WTC11 (cell line): ENCODE results near the gene BICD1. TPM values are rescaled to one million over a fixed set of nuclear protein-coding genes. Genes with fewer than 3 reads are reported as not detected.

Experiments used
- ATAC-seq: fragments of 200-7000 bp; cut with Tn5 transposase; 2 replicates; pipeline ENCODE4 v1.10.0; 2021; ENCODE audit warnings: mild to moderate bottlenecking, moderate library complexity
- CTCF ChIA-PET: fragments of 300-600 bp; sonication (Branson Sonifier 250); formaldehyde crosslinking; loops from one replicate; lab custom pipeline; 2021; ENCODE audit warnings: antibody characterized with exemption; lab: Charles Lee
- POLR2A ChIA-PET: fragments of 350-600 bp; sonication (Branson Sonifier 250); formaldehyde crosslinking; loops from one replicate; lab custom pipeline; 2021; ENCODE audit warnings: antibody characterized with exemption; lab: Charles Lee
- DNase-seq: peaks from one replicate; pipeline ENCODE4 v3.0.0; 2021; ENCODE audit warnings: low spot score
- H3K27ac Mint-ChIP-seq: 2 replicates; pipeline ENCODE4 v1.8.0; 2021; ENCODE audit warnings: mixed read lengths
- H3K27me3 Mint-ChIP-seq: 2 replicates; pipeline ENCODE4 v1.8.0; 2021; ENCODE audit warnings: low read depth, mild to moderate bottlenecking, moderate library complexity, mixed read lengths
- H3K36me3 Mint-ChIP-seq: 2 replicates; pipeline ENCODE4 v1.8.0; 2021; ENCODE audit warnings: mixed read lengths
- H3K4me1 Mint-ChIP-seq: 2 replicates; pipeline ENCODE4 v1.8.0; 2022; ENCODE audit warnings: mixed read lengths
- H3K4me3 Mint-ChIP-seq: 2 replicates; pipeline ENCODE4 v1.8.0; 2021; ENCODE audit warnings: mild to moderate bottlenecking, moderate library complexity, mixed read lengths
- H3K9me3 Mint-ChIP-seq: 2 replicates; pipeline ENCODE4 v1.8.0; 2021; ENCODE audit warnings: mixed read lengths
- ATF6 ChIP-seq: sonication (generic); formaldehyde crosslinking; IDR thresholded peaks from 2 replicates; pipeline ENCODE4 v1.8.1; 2023; ENCODE audit warnings: mild to moderate bottlenecking, missing genetic modification reagents
- CBFB ChIP-seq: sonication (generic); formaldehyde crosslinking; IDR thresholded peaks from 2 replicates; pipeline ENCODE4 v1.8.1; 2022; ENCODE audit warnings: mild to moderate bottlenecking, low read depth, missing genetic modification reagents
- CTCF ChIP-seq: fragments of 200-600 bp; IDR thresholded peaks from 2 replicates; pipeline ENCODE4 v1.8.0; 2022; ENCODE audit warnings: antibody characterized with exemption
- GRHL2 ChIP-seq: fragments of 250-450 bp; sonication (Bioruptor Pico); IDR thresholded peaks from 2 replicates; pipeline ENCODE4 v1.8.0; 2022; ENCODE audit warnings: mild to moderate bottlenecking, moderate library complexity; ENCODE audit not compliant: insufficient replicate concordance, severe bottlenecking
- GTF2I ChIP-seq: fragments of 250-450 bp; sonication (Bioruptor Pico); conservative IDR thresholded peaks from 2 replicates; pipeline ENCODE4 v1.4.0; 2021; ENCODE audit warnings: mild to moderate bottlenecking
- NFE2L1 ChIP-seq: sonication (generic); formaldehyde crosslinking; IDR thresholded peaks from 2 replicates; pipeline ENCODE4 v1.8.1; 2023; ENCODE audit warnings: missing genetic modification reagents
- RELA ChIP-seq: sonication (generic); formaldehyde crosslinking; IDR thresholded peaks from 2 replicates; pipeline ENCODE4 v1.8.1; 2022; ENCODE audit warnings: missing genetic modification reagents, mild to moderate bottlenecking, borderline replicate concordance
- SP1 ChIP-seq: sonication (generic); formaldehyde crosslinking; conservative IDR thresholded peaks from 2 replicates; pipeline ENCODE4 v1.8.1; 2022; ENCODE audit warnings: missing genetic modification reagents
- TEAD1 ChIP-seq: sonication (generic); formaldehyde crosslinking; IDR thresholded peaks from 2 replicates; pipeline ENCODE4 v1.8.0; 2022; ENCODE audit warnings: mild to moderate bottlenecking, missing genetic modification reagents
- ZNF121 ChIP-seq: sonication (generic); formaldehyde crosslinking; IDR thresholded peaks from 2 replicates; pipeline ENCODE4 v1.8.0; 2023; ENCODE audit warnings: missing genetic modification reagents
- ZNF396 ChIP-seq: fragments of 250-450 bp; sonication (Bioruptor Pico); IDR thresholded peaks from 2 replicates; pipeline ENCODE4 v1.8.0; 2021; ENCODE audit warnings: mild to moderate bottlenecking, moderate library complexity, borderline replicate concordance
- ZNF416 ChIP-seq: fragments of 250-450 bp; sonication (Bioruptor Pico); IDR thresholded peaks from 2 replicates; pipeline ENCODE4 v1.9.0; 2021; ENCODE audit warnings: mild to moderate bottlenecking, inconsistent platforms
- ZNF423 ChIP-seq: fragments of 250-450 bp; sonication (Bioruptor Pico); IDR thresholded peaks from 2 replicates; pipeline ENCODE4 v2.1.2; 2022; ENCODE audit warnings: mild to moderate bottlenecking, moderate library complexity
- total RNA-seq: library from RNA; stranded (reverse); gene quantifications from 3 replicates; pipeline ENCODE4 v1.2.3, GENCODE V29; 2021
- TF ChIP-seq, protein P1 (sequence below): sonication (generic); formaldehyde crosslinking; IDR thresholded peaks from 2 replicates; pipeline ENCODE4 v1.8.0; 2022; ENCODE audit warnings: mild to moderate bottlenecking, missing genetic modification reagents
- TF ChIP-seq, protein P2 (sequence below): sonication (generic); formaldehyde crosslinking; IDR thresholded peaks from 2 replicates; pipeline ENCODE4 v1.8.1; 2022; ENCODE audit warnings: low read depth, missing genetic modification reagents, borderline replicate concordance
- TF ChIP-seq, protein P3 (sequence below): sonication (generic); formaldehyde crosslinking; IDR thresholded peaks from 2 replicates; pipeline ENCODE4 v1.8.1; 2022; ENCODE audit warnings: mild to moderate bottlenecking, missing genetic modification reagents, moderate library complexity, borderline replicate concordance
- TF ChIP-seq, protein P4 (sequence below): sonication (generic); formaldehyde crosslinking; IDR thresholded peaks from 2 replicates; pipeline ENCODE4 v1.8.0; 2023; ENCODE audit warnings: mild to moderate bottlenecking, missing genetic modification reagents

BICD1 gene
- total RNA-seq, 1 experiment from 2014 or later = 69.4 TPM

- ATAC-seq (no peak), DNase-seq (no peak)
- Mint-ChIP-seq H3K9me3 (no peaks in the 10 kb centered on the region), H3K27me3 (no peaks in the 10 kb centered on the region), H3K4me1 (peaks cover 19% of the 10 kb centered on the region), H3K4me3 (no peak overlapping the region), H3K36me3 (no peaks in the 10 kb centered on the region), H3K27ac (no peak overlapping the region)
- CTCF ChIA-PET = no interaction called here
- TF ChIP-seq ZNF121 (CRISPR knock-in tag) (peak; percentile 94), ZNF396 (no peak)
- POLR2A ChIA-PET = no interaction called here
Measured at GRCh38 chr12:32063796-32064195, 42.9 kb upstream of the BICD1 start.

DNA sequence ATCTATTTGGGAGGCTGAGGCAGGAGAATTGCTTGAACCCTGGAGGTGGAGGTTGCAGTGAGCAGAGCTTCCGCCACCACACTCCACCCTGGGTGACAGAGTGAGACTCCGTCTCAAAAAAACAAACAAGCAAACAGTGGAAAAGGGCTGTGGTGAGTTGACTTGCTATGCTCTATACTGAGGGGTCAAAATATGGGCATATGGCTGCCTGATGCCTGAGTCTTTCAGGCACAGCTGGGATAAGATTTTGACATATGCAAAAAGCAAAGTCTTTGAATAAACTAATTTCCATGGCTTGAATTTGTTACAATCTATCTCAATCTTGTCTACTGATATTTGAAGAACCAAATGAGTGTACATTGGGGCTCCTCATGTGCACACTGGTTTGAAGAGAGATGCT, 40.4 kb upstream of the BICD1 start:
- H3K36me3 Mint-ChIP-seq = no peaks in the 10 kb centered on the region
- no peaks in the 10 kb centered on the region for H3K9me3 Mint-ChIP-seq
- peaks cover 10% of the 10 kb centered on the region; the same call in 1 of the 2 replicates for H3K4me1 Mint-ChIP-seq
- ChIA-PET CTCF (no interaction called here), POLR2A (no interaction called here)
- DNase-seq (no peak), ATAC-seq (no peak)
- no peaks in the 10 kb centered on the region for H3K27me3 Mint-ChIP-seq
- H3K27ac Mint-ChIP-seq = no peak overlapping the region
- H3K4me3 Mint-ChIP-seq = no peak overlapping the region
- TF ChIP-seq NFE2L1 (CRISPR knock-in tag) (no peak), ZNF423 (no peak), ZNF416 (CRISPR knock-in tag) (no peak), ATF6 (CRISPR knock-in tag) (no peak), CBFB (CRISPR knock-in tag) (no peak), GTF2I (CRISPR knock-in tag) (no peak), RELA (no peak)
- TF ChIP-seq, protein P1, sequence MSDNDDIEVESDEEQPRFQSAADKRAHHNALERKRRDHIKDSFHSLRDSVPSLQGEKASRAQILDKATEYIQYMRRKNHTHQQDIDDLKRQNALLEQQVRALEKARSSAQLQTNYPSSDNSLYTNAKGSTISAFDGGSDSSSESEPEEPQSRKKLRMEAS (CRISPR knock-in tag) = no peak
- TF ChIP-seq, protein P2, sequence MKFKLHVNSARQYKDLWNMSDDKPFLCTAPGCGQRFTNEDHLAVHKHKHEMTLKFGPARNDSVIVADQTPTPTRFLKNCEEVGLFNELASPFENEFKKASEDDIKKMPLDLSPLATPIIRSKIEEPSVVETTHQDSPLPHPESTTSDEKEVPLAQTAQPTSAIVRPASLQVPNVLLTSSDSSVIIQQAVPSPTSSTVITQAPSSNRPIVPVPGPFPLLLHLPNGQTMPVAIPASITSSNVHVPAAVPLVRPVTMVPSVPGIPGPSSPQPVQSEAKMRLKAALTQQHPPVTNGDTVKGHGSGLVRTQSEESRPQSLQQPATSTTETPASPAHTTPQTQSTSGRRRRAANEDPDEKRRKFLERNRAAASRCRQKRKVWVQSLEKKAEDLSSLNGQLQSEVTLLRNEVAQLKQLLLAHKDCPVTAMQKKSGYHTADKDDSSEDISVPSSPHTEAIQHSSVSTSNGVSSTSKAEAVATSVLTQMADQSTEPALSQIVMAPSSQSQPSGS = no peak
- TF ChIP-seq, protein P3, sequence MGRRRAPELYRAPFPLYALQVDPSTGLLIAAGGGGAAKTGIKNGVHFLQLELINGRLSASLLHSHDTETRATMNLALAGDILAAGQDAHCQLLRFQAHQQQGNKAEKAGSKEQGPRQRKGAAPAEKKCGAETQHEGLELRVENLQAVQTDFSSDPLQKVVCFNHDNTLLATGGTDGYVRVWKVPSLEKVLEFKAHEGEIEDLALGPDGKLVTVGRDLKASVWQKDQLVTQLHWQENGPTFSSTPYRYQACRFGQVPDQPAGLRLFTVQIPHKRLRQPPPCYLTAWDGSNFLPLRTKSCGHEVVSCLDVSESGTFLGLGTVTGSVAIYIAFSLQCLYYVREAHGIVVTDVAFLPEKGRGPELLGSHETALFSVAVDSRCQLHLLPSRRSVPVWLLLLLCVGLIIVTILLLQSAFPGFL = no peak
- TF ChIP-seq, protein P4, sequence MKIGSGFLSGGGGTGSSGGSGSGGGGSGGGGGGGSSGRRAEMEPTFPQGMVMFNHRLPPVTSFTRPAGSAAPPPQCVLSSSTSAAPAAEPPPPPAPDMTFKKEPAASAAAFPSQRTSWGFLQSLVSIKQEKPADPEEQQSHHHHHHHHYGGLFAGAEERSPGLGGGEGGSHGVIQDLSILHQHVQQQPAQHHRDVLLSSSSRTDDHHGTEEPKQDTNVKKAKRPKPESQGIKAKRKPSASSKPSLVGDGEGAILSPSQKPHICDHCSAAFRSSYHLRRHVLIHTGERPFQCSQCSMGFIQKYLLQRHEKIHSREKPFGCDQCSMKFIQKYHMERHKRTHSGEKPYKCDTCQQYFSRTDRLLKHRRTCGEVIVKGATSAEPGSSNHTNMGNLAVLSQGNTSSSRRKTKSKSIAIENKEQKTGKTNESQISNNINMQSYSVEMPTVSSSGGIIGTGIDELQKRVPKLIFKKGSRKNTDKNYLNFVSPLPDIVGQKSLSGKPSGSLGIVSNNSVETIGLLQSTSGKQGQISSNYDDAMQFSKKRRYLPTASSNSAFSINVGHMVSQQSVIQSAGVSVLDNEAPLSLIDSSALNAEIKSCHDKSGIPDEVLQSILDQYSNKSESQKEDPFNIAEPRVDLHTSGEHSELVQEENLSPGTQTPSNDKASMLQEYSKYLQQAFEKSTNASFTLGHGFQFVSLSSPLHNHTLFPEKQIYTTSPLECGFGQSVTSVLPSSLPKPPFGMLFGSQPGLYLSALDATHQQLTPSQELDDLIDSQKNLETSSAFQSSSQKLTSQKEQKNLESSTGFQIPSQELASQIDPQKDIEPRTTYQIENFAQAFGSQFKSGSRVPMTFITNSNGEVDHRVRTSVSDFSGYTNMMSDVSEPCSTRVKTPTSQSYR = no peak

GRCh38 chr12:32069071-32069470, 37.6 kb upstream of the BICD1 start:
- H3K4me1 Mint-ChIP-seq = peaks cover 6% of the 10 kb centered on the region; the same call in 1 of the 2 replicates
- H3K36me3 Mint-ChIP-seq = peaks cover 14% of the 10 kb centered on the region
- ATAC-seq = no peak
- no peaks in the 10 kb centered on the region for H3K27me3 Mint-ChIP-seq
- CTCF ChIA-PET = interaction anchor here (0.9 kb wide), 1 partner anchor 8 kb away, joined by 3 read pairs; no protein-coding TSS in a partner anchor
- H3K4me3 Mint-ChIP-seq = no peak overlapping the region
- H3K27ac Mint-ChIP-seq = no peak overlapping the region
- TF ChIP-seq GRHL2 (CRISPR knock-in tag) (no peak), CTCF (no peak), SP1 (CRISPR knock-in tag) (no peak), TEAD1 (CRISPR knock-in tag) (no peak)
- DNase-seq = no peak
- POLR2A ChIA-PET = no interaction called here
- peaks cover 13% of the 10 kb centered on the region for H3K9me3 Mint-ChIP-seq
